ENCODE data around the gene RAPGEF6.
"Not testable (repeated sequence)": the region's sequence is repeated elsewhere in the genome, so short reads cannot be mapped to it uniquely, and the experiment has no call there.

The RAPGEF6 gene

GRCh38 chr5:131634996-131635683 is at the start of gene RAPGEF6:
Gene RAPGEF6 (minus strand): TSS chr5:131635229. CDS start chr5:131635030, 199 bp downstream.
- DNase-seq, result peak; percentile 91

GRCh38 chr5:131684595-131684994 is 49.6 kb upstream of the RAPGEF6 start:
- no peak for DNase-seq

- DNase-seq, result no peak
Observed at GRCh38 chr5:131684051-131684450, 49.0 kb upstream of the RAPGEF6 start.

- DNase-seq, result no peak
Observed at GRCh38 chr5:131682826-131683225, 47.8 kb upstream of the RAPGEF6 start.

GRCh38 chr5:131682175-131682574 is 47.1 kb upstream of the RAPGEF6 start:
- DNase-seq, result no peak

- no peak for DNase-seq
Observed at GRCh38 chr5:131679911-131680310, 44.9 kb upstream of the RAPGEF6 start.

- not testable (repeated sequence) for DNase-seq
Observed at GRCh38 chr5:131678273-131678672, 43.2 kb upstream of the RAPGEF6 start.

- DNase-seq, result no peak
Observed at GRCh38 chr5:131677115-131677514, 42.1 kb upstream of the RAPGEF6 start.

GRCh38 chr5:131672776-131673175 is 37.7 kb upstream of the RAPGEF6 start:
- DNase-seq, result no peak

GRCh38 chr5:131671994-131672655 is 37.1 kb upstream of the RAPGEF6 start:
- DNase-seq, result no peak

GRCh38 chr5:131671409-131671808 is 36.4 kb upstream of the RAPGEF6 start:
- DNase-seq, result no peak

GRCh38 chr5:131664929-131665328 is 29.9 kb upstream of the RAPGEF6 start:
- DNase-seq, result no peak

- DNase-seq, result no peak
Observed at GRCh38 chr5:131661933-131662332, 26.9 kb upstream of the RAPGEF6 start.

GRCh38 chr5:131659841-131660240 is 24.8 kb upstream of the RAPGEF6 start:
- DNase-seq, result no peak

GRCh38 chr5:131659290-131659689 is 24.3 kb upstream of the RAPGEF6 start:
- DNase-seq, result no peak

GRCh38 chr5:131654776-131655175 is 19.7 kb upstream of the RAPGEF6 start:
- no peak for DNase-seq

GRCh38 chr5:131654309-131654708 is 19.3 kb upstream of the RAPGEF6 start:
- no peak for DNase-seq

GRCh38 chr5:131649161-131649560 is 14.1 kb upstream of the RAPGEF6 start:
- DNase-seq, result no peak

GRCh38 chr5:131647048-131647769 is 12.2 kb upstream of the RAPGEF6 start:
- no peak for DNase-seq

GRCh38 chr5:131644822-131645221 is 9.8 kb upstream of the RAPGEF6 start:
- DNase-seq, result no peak

- no peak for DNase-seq
Observed at GRCh38 chr5:131644370-131644769, 9.3 kb upstream of the RAPGEF6 start.

GRCh38 chr5:131641494-131641893 is 6.5 kb upstream of the RAPGEF6 start:
- DNase-seq, result no peak

- DNase-seq, result no peak
Observed at GRCh38 chr5:131640043-131640856, 5.2 kb upstream of the RAPGEF6 start.

All from DMS79 treated with DMSO at 0.1 percent for 48 hours (cell line).